GM06990 (cell line): ENCODE measurements around the gene DPH3.

Experiments used
- DNase-seq: peaks from one replicate; pipeline ENCODE4 v3.0.0-alpha.2; 2011; ENCODE audit not compliant: insufficient read length; ENCODE audit errors: extremely low read depth
- H3K27me3 ChIP-seq: replicated peaks from 2 replicates; pipeline ENCODE4 v1.6.0; 2011; ENCODE audit warnings: low read length; ENCODE audit not compliant: control insufficient read depth, insufficient read depth
- H3K36me3 ChIP-seq: 2 replicates; pipeline ENCODE4 v1.5.1; 2011; ENCODE audit warnings: low read length; ENCODE audit not compliant: control insufficient read depth, insufficient read depth
- H3K4me3 ChIP-seq: replicated peaks from 2 replicates; pipeline ENCODE4 v1.5.1; 2011; ENCODE audit warnings: low read depth, mild to moderate bottlenecking, control low read depth, low read length
- TF ChIP-seq, protein P1 (sequence below): IDR thresholded peaks from 2 replicates; pipeline ENCODE4 v1.5.1; 2011; ENCODE audit warnings: low read length, control low read depth, mild to moderate bottlenecking, inconsistent platforms; ENCODE audit not compliant: insufficient read depth, poor library complexity, severe bottlenecking

The DPH3 gene

DNA sequence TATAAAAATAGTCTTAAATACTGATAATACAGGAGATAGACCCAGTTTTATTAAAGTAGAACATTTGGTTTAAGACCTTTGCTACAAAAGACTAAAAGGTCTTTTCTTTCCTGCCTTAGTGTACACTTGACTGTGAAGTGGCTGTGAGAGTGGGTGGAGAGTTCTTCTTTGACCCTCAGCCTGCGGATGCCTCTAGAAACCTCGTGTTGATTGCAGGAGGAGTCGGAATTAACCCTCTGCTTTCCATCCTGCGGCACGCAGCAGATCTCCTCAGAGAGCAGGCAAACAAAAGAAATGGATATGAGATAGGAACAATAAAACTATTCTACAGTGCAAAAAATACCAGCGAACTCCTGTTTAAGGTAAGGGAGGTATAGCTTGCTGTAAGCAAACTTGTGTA lies 36.8 kb upstream of the DPH3 start:
- Histone ChIP-seq H3K36me3 (no peaks in the 10 kb centered on the region), H3K27me3 (no peaks in the 10 kb centered on the region), H3K4me3 (no peak overlapping the region)
- TF ChIP-seq, protein P1, sequence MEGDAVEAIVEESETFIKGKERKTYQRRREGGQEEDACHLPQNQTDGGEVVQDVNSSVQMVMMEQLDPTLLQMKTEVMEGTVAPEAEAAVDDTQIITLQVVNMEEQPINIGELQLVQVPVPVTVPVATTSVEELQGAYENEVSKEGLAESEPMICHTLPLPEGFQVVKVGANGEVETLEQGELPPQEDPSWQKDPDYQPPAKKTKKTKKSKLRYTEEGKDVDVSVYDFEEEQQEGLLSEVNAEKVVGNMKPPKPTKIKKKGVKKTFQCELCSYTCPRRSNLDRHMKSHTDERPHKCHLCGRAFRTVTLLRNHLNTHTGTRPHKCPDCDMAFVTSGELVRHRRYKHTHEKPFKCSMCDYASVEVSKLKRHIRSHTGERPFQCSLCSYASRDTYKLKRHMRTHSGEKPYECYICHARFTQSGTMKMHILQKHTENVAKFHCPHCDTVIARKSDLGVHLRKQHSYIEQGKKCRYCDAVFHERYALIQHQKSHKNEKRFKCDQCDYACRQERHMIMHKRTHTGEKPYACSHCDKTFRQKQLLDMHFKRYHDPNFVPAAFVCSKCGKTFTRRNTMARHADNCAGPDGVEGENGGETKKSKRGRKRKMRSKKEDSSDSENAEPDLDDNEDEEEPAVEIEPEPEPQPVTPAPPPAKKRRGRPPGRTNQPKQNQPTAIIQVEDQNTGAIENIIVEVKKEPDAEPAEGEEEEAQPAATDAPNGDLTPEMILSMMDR, result no peak
- no peak for DNase-seq

DNA sequence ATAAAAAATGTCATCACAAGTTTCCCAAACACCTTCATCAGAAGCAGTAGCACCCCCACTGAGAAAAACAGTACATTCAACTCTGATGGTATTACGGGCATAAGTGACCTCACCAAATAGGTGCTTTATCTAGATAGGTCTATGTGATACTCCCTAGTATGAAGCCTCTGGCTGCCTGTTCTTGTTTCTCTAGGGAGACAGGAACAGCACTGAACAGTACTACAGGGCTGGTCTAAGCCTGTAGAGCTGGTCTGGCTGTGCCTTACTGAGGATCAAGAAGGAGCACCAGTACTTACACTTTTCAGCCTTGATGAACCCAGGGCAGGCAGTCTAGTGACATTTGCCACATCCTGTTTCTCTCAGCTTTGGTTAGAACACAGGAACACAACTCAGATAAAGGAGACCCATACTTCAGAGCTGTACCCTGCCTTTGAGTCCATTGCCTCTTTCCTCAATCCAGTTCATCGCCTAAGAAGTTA lies 36.2 kb upstream of the DPH3 start:
- Histone ChIP-seq H3K36me3 (no peaks in the 10 kb centered on the region), H3K4me3 (no peak overlapping the region), H3K27me3 (no peaks in the 10 kb centered on the region)
- TF ChIP-seq, protein P1, result no peak
- DNase-seq, result peak; percentile 22

DNA sequence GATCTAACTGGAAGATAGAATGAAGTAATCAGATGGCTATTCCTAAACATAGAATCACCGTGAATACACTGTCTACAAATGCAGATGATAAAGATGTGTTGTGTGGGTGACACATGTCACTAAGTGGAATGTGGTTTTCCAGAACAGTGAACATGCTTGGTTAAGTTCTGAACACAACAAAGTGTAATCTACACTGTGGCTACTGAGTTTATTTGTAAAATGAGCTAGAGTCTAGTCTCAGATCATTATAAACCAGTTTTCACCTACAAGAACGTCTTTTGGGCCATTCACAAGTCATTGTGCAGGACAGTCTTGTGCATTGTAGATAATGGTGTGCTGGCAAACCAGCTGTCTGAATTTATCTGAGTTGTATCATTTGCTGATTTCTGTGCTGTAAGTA lies 35.6 kb upstream of the DPH3 start:
- Histone ChIP-seq H3K27me3 (no peaks in the 10 kb centered on the region), H3K36me3 (no peaks in the 10 kb centered on the region), H3K4me3 (no peak overlapping the region)
- TF ChIP-seq, protein P1, result no peak
- peak; percentile 25 for DNase-seq

DNA sequence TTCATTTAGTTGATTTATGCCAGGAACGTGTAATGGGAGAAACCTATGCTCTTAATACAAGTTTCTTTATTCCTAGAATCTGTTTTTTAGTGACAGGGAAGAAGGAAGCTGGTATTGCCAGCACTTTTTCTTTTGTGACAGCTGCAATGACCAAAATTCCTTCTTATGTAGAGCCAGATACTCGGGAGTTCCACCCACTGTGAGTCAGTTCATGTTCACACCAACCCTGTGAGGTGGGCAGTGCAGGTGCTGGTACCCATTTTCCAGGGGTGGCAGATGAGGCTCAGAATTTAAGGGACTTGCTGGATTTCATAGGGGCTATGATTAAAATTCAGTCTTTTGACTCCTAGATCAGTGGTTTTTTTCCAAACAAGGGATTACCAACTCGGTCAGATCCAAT lies 35.0 kb upstream of the DPH3 start:
- Histone ChIP-seq H3K27me3 (no peaks in the 10 kb centered on the region), H3K36me3 (0 out of 2 replicates have a peak, but pooled peaks cover 1% of the 10 kb centered on the region), H3K4me3 (no peak overlapping the region)
- TF ChIP-seq, protein P1, result no peak
- DNase-seq, result no peak

DNA sequence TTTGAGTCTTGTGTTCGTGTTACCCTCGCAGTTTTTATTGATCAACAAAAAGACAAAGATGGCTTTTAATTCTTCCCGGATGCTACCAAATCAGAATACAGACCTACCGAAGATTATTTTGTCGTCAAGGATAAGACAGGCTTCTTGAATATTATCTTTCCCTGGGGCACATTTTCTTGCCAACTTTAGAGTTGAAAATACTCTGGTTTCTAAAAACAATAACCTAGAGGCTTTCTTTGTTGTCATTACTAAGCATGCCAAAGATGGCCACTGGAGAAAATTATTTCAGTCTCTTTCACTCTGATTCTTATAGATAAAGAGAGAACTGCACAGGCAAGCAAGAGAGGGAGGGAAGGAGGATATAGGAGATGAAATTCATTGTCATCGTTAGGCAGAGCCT lies 34.1 kb upstream of the DPH3 start:
- no peak overlapping the region for H3K4me3 ChIP-seq
- no peaks in the 10 kb centered on the region for H3K27me3 ChIP-seq
- no peak for DNase-seq
- TF ChIP-seq, protein P1, result no peak
- H3K36me3 ChIP-seq, result 0 out of 2 replicates have a peak, but pooled peaks cover 1% of the 10 kb centered on the region

DNA sequence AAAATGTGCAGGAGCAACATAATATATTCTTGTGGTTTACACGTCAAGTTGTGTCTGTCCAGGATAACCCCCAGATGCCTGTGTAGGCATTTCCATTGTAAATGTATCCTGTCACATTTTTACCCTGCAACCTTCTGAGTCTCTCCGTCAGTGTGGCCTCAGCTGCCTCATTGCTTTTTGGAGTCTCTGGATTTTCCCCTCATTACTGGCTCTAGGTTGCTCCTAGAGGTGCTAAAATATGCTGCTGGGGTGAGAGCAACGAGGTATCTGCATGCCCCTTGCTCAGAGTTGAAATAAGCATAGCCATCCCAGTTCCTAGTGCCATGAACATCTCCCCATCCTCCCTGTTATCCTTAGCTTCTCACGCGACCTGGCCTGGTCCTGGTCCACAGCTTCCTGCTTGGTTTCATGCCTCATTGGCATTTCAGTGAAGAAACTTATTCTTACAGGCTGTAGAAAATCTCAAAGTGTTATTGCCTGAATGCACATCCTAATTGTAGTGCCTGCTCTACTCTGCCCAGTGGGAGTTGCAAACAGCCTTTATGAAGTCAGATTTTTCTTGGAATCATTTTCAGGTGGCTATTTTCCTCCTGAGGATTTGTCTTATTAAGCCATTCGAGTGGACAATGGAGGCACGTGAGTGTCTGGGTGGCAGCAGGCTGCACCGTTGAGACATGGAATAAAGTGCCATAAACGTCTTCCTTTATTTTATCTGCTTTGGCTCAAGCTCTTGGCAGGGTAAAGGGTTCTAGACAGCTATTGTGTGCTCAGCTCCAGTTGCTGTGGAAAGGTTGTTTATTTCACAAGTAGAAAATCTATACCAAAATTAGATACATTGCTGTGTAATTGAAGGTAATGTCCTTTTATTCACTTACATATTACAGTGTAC lies 33.5 kb upstream of the DPH3 start:
- 0 out of 2 replicates have a peak, but pooled peaks cover 1% of the 10 kb centered on the region for H3K36me3 ChIP-seq

More for the DNA sequence above, 33.5 kb upstream of the DPH3 start:
- H3K27me3 ChIP-seq, result no peaks in the 10 kb centered on the region
- no peak for DNase-seq
- TF ChIP-seq, protein P1, result no peak
- H3K4me3 ChIP-seq, result no peak overlapping the region
